ENCODE data around the gene FGD6. TPM values are rescaled to one million over a fixed set of nuclear protein-coding genes. Genes with fewer than 3 reads are reported as not detected.

Gene FGD6
- polyA plus RNA-seq, 1 donor (not counting 4 experiments of a cell fraction or from before 2014, with no cell fraction given): 54.2 TPM

DNA sequence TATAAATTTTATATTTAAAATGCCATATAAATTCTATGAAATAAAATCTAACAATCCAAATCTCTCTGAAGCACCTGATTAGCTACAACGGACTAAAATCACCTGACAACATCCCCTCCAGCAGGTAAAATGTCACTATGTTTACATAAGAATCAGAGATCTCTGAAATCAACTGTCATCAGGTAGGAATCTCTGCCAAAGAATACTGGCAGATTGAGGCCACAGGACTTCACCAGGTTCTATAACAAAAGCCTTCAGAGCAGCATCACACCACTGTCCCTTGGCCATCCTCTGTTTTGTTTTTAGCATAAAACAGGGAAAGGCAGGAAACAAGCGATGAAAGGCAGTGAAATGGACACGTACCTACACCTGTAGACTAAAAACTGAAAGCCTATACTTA lies 22.1 kb downstream of the FGD6 start:
- Histone ChIP-seq H3K9ac (ENCODE audit: control insufficient read depth, extremely low read depth, insufficient read depth, low read length) (no peak overlapping the region), H3K9me3 (ENCODE audit: control insufficient read depth, low read depth, low read length) (no peaks in the 10 kb centered on the region), H3K36me3 (ENCODE audit: control insufficient read depth in 2 of 2, extremely low read depth in 1 of 2, insufficient read depth in 2 of 2, low read length in 2 of 2) (peaks cover 3 to 4% of the 10 kb centered on the region in 2 experiments), H3K27ac (ENCODE audit: control insufficient read depth, insufficient read depth, low read length) (no peak overlapping the region), H2AFZ (ENCODE audit: control insufficient read depth, low read length) (no peak overlapping the region), H4K20me1 (ENCODE audit: control insufficient read depth, extremely low read depth, insufficient read depth, low read length) (no peaks in the 10 kb centered on the region), H3K4me3 (ENCODE audit: control insufficient read depth in 2 of 3, extremely low read depth in 1 of 3, insufficient read depth in 2 of 3, low read depth in 1 of 3, low read length in 3 of 3) (no peak overlapping the region), H3K4me1 (ENCODE audit: control insufficient read depth, extremely low read depth, insufficient read depth, low read length) (peaks cover 21% of the 10 kb centered on the region), H3K27me3 (ENCODE audit: control insufficient read depth, extremely low read depth, insufficient read depth, low read length) (no peaks in the 10 kb centered on the region), H3K79me2 (ENCODE audit: control insufficient read depth, insufficient read depth, low read length) (peaks cover 90% of the 10 kb centered on the region), H3K9me1 (ENCODE audit: control insufficient read depth, extremely low read depth, insufficient read depth, low read length) (no peaks in the 10 kb centered on the region), H3K4me2 (ENCODE audit: control insufficient read depth, extremely low read depth, insufficient read depth, low read depth, low read length) (no peak overlapping the region)
- dilution Hi-C loops (cut with MboI; ENCODE audit: extremely low pct_ligation_motif_present, low sequenced_read_pairs): no loop called here
- no peak for TF ChIP-seq EZH2 (IDR thresholded peaks at IDR 0.05; ENCODE audit: low read length)
- TF ChIP-seq, protein P1, sequence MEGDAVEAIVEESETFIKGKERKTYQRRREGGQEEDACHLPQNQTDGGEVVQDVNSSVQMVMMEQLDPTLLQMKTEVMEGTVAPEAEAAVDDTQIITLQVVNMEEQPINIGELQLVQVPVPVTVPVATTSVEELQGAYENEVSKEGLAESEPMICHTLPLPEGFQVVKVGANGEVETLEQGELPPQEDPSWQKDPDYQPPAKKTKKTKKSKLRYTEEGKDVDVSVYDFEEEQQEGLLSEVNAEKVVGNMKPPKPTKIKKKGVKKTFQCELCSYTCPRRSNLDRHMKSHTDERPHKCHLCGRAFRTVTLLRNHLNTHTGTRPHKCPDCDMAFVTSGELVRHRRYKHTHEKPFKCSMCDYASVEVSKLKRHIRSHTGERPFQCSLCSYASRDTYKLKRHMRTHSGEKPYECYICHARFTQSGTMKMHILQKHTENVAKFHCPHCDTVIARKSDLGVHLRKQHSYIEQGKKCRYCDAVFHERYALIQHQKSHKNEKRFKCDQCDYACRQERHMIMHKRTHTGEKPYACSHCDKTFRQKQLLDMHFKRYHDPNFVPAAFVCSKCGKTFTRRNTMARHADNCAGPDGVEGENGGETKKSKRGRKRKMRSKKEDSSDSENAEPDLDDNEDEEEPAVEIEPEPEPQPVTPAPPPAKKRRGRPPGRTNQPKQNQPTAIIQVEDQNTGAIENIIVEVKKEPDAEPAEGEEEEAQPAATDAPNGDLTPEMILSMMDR (optimal IDR thresholded peaks at IDR 0.05 in 1 of 3, IDR thresholded peaks at IDR 0.05 in 1 of 3, conservative IDR thresholded peaks at IDR 0.05 in 1 of 3; ENCODE audit: extremely low read depth in 1 of 3, insufficient read depth in 2 of 3, low read length in 3 of 3): no peak
- no peak for FAIRE-seq
- no peak for DNase-seq (ENCODE audit: low read depth, low spot score)

- no peak for TF ChIP-seq EZH2 (IDR thresholded peaks at IDR 0.05; ENCODE audit: low read length)
- TF ChIP-seq, protein P1 (optimal IDR thresholded peaks at IDR 0.05 in 1 of 3, IDR thresholded peaks at IDR 0.05 in 1 of 3, conservative IDR thresholded peaks at IDR 0.05 in 1 of 3; ENCODE audit: extremely low read depth in 1 of 3, insufficient read depth in 2 of 3, low read length in 3 of 3): no peak
- no peak overlapping the region for H2AFZ ChIP-seq (ENCODE audit: control insufficient read depth, low read length)
- H4K20me1 ChIP-seq (ENCODE audit: control insufficient read depth, extremely low read depth, insufficient read depth, low read length): no peaks in the 10 kb centered on the region
- no peak for FAIRE-seq
- no peak overlapping the region for H3K9ac ChIP-seq (ENCODE audit: control insufficient read depth, extremely low read depth, insufficient read depth, low read length)
- no peaks in the 10 kb centered on the region for H3K9me3 ChIP-seq (ENCODE audit: control insufficient read depth, low read depth, low read length)
- H3K4me2 ChIP-seq (ENCODE audit: control insufficient read depth, extremely low read depth, insufficient read depth, low read depth, low read length): no peak overlapping the region
- H3K9me1 ChIP-seq (ENCODE audit: control insufficient read depth, extremely low read depth, insufficient read depth, low read length): no peaks in the 10 kb centered on the region
- peaks cover 2% of the 10 kb centered on the region for H3K4me1 ChIP-seq (ENCODE audit: control insufficient read depth, extremely low read depth, insufficient read depth, low read length)
- dilution Hi-C loops (cut with MboI; ENCODE audit: extremely low pct_ligation_motif_present, low sequenced_read_pairs): no loop called here
- H3K27ac ChIP-seq (ENCODE audit: control insufficient read depth, insufficient read depth, low read length): no peak overlapping the region
- peaks cover 5 to 11% of the 10 kb centered on the region in 2 experiments for H3K36me3 ChIP-seq (ENCODE audit: control insufficient read depth in 2 of 2, extremely low read depth in 1 of 2, insufficient read depth in 2 of 2, low read length in 2 of 2)
- DNase-seq (ENCODE audit: low read depth, low spot score): no peak
- no peak overlapping the region for H3K4me3 ChIP-seq (ENCODE audit: control insufficient read depth in 2 of 3, extremely low read depth in 1 of 3, insufficient read depth in 2 of 3, low read depth in 1 of 3, low read length in 3 of 3)
- H3K27me3 ChIP-seq (ENCODE audit: control insufficient read depth, extremely low read depth, insufficient read depth, low read length): no peaks in the 10 kb centered on the region
- peaks cover 88% of the 10 kb centered on the region for H3K79me2 ChIP-seq (ENCODE audit: control insufficient read depth, insufficient read depth, low read length)
These were observed 24.1 kb downstream of the FGD6 start for GRCh38 chr12:95193139-95193538.

Data from keratinocyte (primary cell).